HEK293 (cell line): ENCODE measurements around the gene LXN.

Experiments used
- SP2 ChIP-seq: fragments of 450-650 bp; formaldehyde crosslinking; IDR thresholded peaks from 2 replicates; pipeline ENCODE4 v1.5.1; 2016; ENCODE audit warnings: missing biosample characterization, missing genetic modification characterization
- YY1 ChIP-seq: fragments of 450-650 bp; formaldehyde crosslinking; IDR thresholded peaks from 2 replicates; pipeline ENCODE4 v1.5.1; 2018; ENCODE audit warnings: missing biosample characterization, missing genetic modification characterization
- ZNF10 ChIP-seq: fragments of 450-650 bp; formaldehyde crosslinking; IDR thresholded peaks from 2 replicates; pipeline ENCODE4 v1.5.1; 2017; ENCODE audit warnings: missing biosample characterization, missing genetic modification characterization
- ZNF138 ChIP-seq: fragments of 450-650 bp; formaldehyde crosslinking; IDR thresholded peaks from 2 replicates; pipeline ENCODE4 v1.5.1; 2016; ENCODE audit warnings: missing biosample characterization, missing genetic modification characterization, borderline replicate concordance
- ZNF350 ChIP-seq: fragments of 450-650 bp; formaldehyde crosslinking; IDR thresholded peaks from 2 replicates; pipeline ENCODE4 v1.5.0; 2017; ENCODE audit warnings: missing biosample characterization, mild to moderate bottlenecking, missing genetic modification characterization
- ZNF621 ChIP-seq: fragments of 450-650 bp; formaldehyde crosslinking; IDR thresholded peaks from 2 replicates; pipeline ENCODE4 v1.5.1; 2017; ENCODE audit warnings: missing biosample characterization, missing genetic modification characterization
- TF ChIP-seq, protein P1 (sequence below): fragments of 450-650 bp; formaldehyde crosslinking; IDR thresholded peaks from 2 replicates; pipeline ENCODE4 v1.5.1; 2016; ENCODE audit warnings: missing biosample characterization, missing genetic modification characterization
- TF ChIP-seq, protein P2 (sequence below): sonication (generic); formaldehyde crosslinking; IDR thresholded peaks from 2 replicates; pipeline ENCODE4 v1.8.1; 2022; ENCODE audit warnings: mild to moderate bottlenecking, moderate library complexity, missing genetic modification reagents
- TF ChIP-seq, protein P3 (sequence below): fragments of 450-650 bp; formaldehyde crosslinking; IDR thresholded peaks from 2 replicates; pipeline ENCODE4 v1.5.1; 2016; ENCODE audit warnings: missing biosample characterization, missing genetic modification characterization

DNA sequence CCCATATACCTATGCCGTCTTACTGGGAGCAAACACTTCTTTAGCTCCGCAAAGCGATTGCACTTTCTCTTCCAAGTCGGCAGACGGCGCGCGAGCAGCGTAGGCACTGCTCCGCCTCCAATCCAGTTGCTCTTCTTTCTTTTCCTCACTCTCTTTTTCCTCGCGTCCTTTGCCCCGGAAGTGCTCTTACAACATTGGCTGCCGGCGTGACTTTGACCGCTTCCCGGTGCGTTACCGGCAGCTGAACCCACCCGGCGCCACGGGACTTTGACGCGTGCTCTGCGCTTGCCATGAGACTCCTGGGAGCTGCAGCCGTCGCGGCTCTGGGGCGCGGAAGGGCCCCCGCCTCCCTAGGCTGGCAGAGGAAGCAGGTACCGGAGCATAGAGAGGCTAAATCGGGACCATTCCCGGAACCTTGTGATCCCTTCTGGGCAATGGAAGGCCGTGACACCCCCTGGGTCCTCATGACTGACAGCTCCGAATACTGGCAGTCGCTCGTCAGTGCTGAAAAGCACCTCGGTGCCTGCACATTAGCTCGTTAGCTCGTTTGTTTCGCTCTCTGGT, 28.0 kb downstream of the LXN start, which contains the start of gene GFM1:
- TF ChIP-seq, protein P1, sequence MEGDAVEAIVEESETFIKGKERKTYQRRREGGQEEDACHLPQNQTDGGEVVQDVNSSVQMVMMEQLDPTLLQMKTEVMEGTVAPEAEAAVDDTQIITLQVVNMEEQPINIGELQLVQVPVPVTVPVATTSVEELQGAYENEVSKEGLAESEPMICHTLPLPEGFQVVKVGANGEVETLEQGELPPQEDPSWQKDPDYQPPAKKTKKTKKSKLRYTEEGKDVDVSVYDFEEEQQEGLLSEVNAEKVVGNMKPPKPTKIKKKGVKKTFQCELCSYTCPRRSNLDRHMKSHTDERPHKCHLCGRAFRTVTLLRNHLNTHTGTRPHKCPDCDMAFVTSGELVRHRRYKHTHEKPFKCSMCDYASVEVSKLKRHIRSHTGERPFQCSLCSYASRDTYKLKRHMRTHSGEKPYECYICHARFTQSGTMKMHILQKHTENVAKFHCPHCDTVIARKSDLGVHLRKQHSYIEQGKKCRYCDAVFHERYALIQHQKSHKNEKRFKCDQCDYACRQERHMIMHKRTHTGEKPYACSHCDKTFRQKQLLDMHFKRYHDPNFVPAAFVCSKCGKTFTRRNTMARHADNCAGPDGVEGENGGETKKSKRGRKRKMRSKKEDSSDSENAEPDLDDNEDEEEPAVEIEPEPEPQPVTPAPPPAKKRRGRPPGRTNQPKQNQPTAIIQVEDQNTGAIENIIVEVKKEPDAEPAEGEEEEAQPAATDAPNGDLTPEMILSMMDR (tag by site-specific recombination): peak; percentile 91
- TF ChIP-seq ZNF10 (no peak; the same call in 1 of the 2 replicates), ZNF138 (tag by site-specific recombination) (no peak), ZNF350 (no peak), YY1 (0 out of 2 replicates have a peak, but pooled peaks have one; percentile 39), ZNF621 (tag by site-specific recombination) (no peak), SP2 (tag by site-specific recombination) (peak; percentile 86)
- TF ChIP-seq, protein P2, sequence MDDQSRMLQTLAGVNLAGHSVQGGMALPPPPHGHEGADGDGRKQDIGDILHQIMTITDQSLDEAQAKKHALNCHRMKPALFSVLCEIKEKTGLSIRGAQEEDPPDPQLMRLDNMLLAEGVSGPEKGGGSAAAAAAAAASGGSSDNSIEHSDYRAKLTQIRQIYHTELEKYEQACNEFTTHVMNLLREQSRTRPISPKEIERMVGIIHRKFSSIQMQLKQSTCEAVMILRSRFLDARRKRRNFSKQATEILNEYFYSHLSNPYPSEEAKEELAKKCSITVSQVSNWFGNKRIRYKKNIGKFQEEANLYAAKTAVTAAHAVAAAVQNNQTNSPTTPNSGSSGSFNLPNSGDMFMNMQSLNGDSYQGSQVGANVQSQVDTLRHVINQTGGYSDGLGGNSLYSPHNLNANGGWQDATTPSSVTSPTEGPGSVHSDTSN: no peak
- TF ChIP-seq, protein P3, sequence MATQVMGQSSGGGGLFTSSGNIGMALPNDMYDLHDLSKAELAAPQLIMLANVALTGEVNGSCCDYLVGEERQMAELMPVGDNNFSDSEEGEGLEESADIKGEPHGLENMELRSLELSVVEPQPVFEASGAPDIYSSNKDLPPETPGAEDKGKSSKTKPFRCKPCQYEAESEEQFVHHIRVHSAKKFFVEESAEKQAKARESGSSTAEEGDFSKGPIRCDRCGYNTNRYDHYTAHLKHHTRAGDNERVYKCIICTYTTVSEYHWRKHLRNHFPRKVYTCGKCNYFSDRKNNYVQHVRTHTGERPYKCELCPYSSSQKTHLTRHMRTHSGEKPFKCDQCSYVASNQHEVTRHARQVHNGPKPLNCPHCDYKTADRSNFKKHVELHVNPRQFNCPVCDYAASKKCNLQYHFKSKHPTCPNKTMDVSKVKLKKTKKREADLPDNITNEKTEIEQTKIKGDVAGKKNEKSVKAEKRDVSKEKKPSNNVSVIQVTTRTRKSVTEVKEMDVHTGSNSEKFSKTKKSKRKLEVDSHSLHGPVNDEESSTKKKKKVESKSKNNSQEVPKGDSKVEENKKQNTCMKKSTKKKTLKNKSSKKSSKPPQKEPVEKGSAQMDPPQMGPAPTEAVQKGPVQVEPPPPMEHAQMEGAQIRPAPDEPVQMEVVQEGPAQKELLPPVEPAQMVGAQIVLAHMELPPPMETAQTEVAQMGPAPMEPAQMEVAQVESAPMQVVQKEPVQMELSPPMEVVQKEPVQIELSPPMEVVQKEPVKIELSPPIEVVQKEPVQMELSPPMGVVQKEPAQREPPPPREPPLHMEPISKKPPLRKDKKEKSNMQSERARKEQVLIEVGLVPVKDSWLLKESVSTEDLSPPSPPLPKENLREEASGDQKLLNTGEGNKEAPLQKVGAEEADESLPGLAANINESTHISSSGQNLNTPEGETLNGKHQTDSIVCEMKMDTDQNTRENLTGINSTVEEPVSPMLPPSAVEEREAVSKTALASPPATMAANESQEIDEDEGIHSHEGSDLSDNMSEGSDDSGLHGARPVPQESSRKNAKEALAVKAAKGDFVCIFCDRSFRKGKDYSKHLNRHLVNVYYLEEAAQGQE (tag by site-specific recombination): 0 out of 2 replicates have a peak, but pooled peaks have one; percentile 48
